GM18517 (cell line): ENCODE measurements around the gene GPR3.

ENCODE experiments used
- ATAC-seq: cut with Tn5 transposase; IDR thresholded peaks from one replicate; pipeline ENCODE4 v1.9.1; 2021; ENCODE audit warnings: mild to moderate bottlenecking, moderate library complexity; ENCODE audit not compliant: unreplicated experiment

Gene GPR3, protein sequence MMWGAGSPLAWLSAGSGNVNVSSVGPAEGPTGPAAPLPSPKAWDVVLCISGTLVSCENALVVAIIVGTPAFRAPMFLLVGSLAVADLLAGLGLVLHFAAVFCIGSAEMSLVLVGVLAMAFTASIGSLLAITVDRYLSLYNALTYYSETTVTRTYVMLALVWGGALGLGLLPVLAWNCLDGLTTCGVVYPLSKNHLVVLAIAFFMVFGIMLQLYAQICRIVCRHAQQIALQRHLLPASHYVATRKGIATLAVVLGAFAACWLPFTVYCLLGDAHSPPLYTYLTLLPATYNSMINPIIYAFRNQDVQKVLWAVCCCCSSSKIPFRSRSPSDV

DNA sequence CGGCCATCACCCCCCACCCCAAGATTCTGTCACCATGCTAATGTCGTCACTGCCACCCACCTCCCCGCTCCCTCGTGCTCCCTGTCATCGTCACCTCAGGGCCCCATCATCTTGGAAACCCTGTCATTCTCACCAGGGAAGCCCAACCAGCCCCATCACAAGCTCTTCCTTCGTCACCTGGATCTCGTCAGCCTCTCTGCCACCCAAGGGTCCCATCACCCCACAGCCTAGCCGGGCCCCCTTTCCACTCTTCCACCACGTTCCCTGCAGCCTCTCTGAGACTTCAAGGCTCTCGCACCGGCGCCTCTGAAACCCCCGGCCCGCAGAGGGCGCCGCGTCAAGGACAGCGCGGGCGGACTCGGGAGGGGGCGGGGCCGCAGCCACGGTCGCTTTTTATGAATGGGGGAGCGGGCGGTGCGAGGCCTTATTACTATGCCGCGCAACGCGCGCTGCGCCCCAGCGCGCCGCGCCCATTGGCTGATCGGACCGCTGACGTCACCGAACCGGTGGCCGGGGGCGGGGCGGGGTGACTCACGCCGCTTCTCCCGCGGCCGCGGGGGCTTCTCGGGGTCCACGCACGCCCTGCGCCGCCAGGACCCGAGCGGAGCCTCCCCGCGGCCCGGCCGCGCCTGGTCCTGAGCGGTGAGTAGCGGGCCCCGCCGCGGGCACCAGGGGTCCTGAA lies at the start of gene GPR3:
Gene GPR3 (plus strand): TSS at position 527 of the 682 bp plus-strand sequence. CDS start 1,177 bp downstream, outside the sequence.
- peak; percentile 46 for ATAC-seq

DNA sequence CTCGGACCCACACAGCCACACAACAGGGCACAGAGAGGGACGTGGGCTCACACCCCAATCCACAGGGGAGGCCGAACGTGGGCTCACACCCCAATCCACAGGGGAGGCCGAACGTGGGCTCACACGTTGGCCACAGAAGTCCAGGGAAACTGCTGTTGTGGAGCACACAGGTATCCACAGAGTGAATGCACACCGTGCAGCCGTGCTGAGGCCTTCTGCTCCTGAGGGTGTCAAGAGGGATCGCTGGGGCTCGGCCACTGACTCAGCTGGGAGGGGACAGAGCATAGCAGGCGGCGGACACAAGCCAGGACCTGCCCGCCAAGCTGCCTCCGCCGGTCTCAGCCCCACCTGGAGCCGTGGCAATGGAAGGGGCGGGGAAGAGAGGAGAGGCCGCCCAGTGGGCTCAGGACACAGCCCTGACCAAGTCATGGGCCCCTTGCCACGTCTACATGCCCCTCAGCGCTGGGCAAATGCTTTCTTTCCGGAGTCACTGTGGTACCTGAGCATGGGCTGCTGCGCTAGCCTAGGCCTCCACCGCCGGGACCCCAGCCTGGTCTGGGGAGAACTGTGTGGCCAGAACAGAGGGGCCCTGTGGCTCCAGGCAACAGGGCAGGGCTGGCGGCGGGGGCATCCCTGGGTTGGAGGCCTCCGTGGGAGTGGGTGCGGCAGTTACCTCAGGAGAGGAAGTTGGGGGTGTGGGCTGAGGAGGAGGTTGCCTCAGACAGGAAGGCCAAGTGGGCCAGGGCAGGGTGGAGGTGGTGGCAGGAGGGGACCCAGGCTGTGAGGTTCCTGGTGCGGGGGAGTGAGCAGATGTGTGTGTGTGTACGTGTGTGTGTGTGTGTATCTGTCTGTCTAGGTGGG lies 49.4 kb upstream of the GPR3 start:
- ATAC-seq: no peak

- ATAC-seq: no peak
Measured at GRCh38 chr1:27343639-27344025, 48.8 kb upstream of the GPR3 start.

DNA sequence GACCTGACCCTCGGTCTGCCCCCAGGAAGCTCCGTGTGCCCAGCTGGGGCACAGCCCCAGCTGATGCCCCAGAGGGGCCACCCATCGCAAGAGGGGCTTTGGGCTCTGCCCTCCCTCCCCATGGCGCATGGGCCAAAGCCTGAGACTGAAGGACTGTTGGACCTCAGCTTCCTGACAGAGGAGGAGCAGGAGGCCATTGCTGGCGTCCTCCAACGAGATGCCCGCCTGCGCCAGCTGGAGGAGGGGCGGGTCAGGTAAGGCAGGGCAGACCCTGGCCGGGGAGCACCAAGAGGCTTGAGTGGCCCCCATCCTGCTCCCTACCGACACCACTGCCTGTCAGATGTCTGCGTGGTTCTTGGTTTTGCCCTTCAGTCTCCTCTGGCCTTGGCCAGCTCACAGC lies 47.1 kb upstream of the GPR3 start:
- ATAC-seq: no peak

DNA sequence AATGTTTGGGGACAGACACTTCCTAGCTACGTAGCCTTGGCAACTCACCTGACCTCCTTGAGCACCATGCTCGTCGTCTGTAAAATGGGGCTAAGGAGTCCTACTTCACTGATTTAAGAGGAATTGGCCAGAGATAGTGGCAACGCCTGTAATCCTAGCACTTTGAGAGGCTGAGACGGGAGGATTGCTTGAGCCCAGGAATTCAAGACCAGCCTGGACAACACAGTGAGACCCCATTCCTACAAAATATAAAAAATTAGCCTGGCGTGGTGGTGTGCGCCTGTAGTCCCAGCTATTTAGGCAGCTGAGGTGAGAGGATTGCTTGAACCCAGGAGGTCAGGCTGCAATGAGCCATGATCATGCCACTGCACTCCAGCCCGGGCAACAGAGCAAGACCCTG lies 46.1 kb upstream of the GPR3 start:
- no peak for ATAC-seq

DNA sequence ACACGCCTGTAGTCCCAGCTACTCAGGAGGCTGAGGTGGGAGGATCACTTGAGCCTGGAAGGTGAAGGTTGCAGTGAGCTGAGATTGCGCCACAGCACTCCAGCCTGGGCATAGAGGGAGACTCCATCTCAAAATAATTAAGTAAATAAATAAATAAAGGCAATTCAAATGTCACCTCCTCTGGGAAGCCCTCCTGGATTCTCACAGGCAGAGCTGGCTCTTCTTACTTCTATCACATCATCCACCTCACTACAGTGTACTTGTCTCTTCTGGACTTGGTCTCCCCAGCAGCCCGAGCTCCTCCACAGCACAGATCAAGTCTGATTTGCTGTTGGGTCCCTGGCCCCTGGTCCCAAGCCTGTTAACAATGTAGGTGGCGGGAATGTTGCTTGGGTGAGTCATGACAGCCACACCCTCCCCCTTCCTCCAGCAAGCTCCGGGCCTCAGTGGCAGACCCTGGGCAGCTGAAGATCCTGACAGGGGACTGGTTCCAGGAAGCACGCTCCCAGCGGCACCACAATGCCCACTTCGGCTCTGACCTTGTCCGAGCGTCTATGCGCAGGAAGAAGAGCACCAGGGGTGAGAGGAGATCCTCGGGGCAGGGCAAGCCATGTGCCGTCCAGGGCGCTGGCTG lies 45.3 kb upstream of the GPR3 start:
- ATAC-seq: no peak

- no peak for ATAC-seq
Measured at GRCh38 chr1:27348861-27349783, 43.3 kb upstream of the GPR3 start.

DNA sequence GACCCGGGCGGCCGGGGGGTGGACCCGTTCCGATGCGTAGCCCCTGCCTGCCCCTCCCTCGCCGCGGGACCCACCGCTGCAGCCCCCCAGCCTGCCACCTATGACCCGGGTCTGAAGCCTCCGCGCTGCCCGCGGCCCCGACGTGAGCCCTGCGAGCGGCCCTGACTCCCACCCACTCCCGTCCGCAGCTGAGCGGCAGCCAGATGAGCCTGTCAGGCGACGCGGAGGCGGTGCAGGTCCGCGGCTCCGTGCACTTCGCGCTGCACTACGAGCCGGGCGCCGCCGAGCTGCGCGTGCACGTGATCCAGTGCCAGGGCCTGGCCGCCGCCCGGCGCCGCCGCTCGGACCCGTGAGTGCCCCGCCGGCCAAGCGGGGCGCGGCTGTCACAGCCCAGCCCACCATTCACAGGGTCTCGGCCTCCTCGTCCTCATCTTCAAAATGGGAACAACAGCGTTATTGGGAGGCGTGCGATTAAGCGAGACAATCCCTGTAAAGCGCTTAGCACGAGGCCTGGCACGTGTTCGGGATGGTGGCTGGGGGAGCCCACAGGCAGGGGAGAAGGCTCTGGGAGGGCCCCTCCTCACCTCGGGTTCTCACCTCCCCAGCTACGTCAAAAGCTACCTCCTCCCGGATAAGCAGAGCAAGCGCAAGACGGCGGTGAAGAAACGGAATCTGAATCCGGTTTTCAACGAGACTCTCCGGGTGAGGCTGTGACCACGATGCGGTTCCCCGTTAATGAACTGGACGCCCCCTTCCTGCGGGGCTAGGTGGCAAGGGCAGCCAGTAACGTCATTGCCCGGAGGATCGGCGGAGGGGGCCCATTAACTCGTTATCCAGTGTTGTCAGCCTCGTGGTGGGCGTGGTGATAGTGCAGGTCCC lies 42.4 kb upstream of the GPR3 start:
- no peak for ATAC-seq

GRCh38 chr1:27350663-27351540 lies 41.5 kb upstream of the GPR3 start:
- no peak for ATAC-seq

DNA sequence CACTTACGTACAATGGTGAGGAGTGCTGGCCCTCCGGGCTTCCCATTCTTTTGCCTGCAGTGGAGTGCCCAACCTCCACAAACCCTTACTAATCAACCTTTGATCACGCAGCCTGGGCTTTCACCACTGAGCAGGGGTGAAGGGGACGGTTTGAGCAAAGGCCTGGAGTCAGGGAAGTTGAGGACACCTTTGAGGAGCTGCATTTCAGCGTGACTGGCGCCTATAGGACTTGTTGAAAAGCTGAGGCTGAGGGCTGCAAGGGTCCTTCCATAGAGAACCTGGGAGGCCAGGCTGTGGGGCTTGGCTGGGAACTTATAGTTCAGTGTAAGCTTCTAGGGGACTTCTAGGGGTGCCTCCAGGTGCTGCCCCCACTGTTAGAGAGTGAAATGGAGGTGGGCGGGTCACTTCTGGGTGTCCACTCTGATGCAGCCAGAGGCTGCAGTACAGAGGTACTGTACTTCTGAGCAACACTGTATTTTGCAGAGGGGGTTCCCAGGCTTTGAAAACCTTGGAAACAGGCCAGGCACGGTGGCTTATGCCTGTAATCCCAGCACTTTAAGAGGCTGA lies 40.8 kb upstream of the GPR3 start:
- ATAC-seq: no peak

DNA sequence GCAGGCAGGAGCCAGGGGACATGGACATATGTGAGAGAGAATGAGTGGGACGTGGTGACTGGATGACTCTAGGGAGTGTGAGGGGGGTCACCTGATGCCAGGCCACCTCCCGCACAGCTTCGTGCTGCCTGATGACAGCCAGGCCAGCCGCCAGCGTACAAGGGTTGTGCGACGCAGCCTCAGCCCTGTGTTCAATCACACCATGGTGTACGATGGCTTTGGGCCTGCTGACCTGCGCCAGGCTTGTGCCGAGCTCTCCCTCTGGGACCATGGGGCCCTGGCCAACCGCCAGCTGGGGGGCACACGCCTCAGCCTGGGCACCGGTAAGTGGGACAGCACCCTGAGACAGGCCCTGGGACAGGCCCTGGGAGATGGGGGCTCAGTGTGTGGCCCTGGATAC lies 39.3 kb upstream of the GPR3 start:
- no peak for ATAC-seq

- no peak for ATAC-seq
Measured at GRCh38 chr1:27353629-27354028, 38.8 kb upstream of the GPR3 start.

DNA sequence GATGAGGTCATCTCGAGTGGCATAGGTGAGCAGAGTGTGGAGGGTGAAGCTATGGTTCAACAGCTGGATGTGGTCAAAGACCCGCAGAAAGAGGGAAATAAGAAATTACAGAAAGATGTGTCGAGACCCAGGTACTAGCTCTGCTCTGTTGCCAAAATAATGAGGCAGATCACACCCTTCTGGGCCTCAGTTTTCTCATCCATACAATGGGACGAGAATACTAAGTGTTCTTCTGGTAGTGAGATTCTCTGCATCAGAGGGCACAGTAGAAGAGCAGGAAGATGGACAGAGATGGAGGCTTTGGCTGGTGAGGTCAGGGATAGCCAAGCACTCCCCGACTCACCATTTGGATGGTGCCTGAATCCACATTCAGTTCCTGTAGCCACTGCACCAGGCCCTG lies 36.7 kb upstream of the GPR3 start:
- ATAC-seq: no peak

- no peak for ATAC-seq
Measured at GRCh38 chr1:27356277-27356618, 36.2 kb upstream of the GPR3 start.

- ATAC-seq: no peak
Measured at GRCh38 chr1:27356619-27357280, 35.7 kb upstream of the GPR3 start.

GRCh38 chr1:27357281-27358037 lies 35.0 kb upstream of the GPR3 start:
- no peak for ATAC-seq
